ENCODE measurements around the gene LRRC74A. TPM values are rescaled to one million over a fixed set of nuclear protein-coding genes. Genes with fewer than 3 reads are reported as not detected.
A peak's percentile ranks its signal among the peaks of the same experiment; 100 is the strongest.
"Not testable (repeated sequence)": the region's sequence is repeated elsewhere in the genome, so short reads cannot be mapped to it uniquely, and the experiment has no call there.

LRRC74A gene
- polyA plus RNA-seq, 1 of the 3 experiments (the other 2 are of a cell fraction): not detected

- TF ChIP-seq, protein P1, sequence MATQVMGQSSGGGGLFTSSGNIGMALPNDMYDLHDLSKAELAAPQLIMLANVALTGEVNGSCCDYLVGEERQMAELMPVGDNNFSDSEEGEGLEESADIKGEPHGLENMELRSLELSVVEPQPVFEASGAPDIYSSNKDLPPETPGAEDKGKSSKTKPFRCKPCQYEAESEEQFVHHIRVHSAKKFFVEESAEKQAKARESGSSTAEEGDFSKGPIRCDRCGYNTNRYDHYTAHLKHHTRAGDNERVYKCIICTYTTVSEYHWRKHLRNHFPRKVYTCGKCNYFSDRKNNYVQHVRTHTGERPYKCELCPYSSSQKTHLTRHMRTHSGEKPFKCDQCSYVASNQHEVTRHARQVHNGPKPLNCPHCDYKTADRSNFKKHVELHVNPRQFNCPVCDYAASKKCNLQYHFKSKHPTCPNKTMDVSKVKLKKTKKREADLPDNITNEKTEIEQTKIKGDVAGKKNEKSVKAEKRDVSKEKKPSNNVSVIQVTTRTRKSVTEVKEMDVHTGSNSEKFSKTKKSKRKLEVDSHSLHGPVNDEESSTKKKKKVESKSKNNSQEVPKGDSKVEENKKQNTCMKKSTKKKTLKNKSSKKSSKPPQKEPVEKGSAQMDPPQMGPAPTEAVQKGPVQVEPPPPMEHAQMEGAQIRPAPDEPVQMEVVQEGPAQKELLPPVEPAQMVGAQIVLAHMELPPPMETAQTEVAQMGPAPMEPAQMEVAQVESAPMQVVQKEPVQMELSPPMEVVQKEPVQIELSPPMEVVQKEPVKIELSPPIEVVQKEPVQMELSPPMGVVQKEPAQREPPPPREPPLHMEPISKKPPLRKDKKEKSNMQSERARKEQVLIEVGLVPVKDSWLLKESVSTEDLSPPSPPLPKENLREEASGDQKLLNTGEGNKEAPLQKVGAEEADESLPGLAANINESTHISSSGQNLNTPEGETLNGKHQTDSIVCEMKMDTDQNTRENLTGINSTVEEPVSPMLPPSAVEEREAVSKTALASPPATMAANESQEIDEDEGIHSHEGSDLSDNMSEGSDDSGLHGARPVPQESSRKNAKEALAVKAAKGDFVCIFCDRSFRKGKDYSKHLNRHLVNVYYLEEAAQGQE (IDR thresholded peaks at IDR 0.05; ENCODE audit: low read depth, low read length): no peak
These were observed 65.2 kb downstream of the LRRC74A start (continued) for GRCh38 chr14:76891391-76891790.

DNA sequence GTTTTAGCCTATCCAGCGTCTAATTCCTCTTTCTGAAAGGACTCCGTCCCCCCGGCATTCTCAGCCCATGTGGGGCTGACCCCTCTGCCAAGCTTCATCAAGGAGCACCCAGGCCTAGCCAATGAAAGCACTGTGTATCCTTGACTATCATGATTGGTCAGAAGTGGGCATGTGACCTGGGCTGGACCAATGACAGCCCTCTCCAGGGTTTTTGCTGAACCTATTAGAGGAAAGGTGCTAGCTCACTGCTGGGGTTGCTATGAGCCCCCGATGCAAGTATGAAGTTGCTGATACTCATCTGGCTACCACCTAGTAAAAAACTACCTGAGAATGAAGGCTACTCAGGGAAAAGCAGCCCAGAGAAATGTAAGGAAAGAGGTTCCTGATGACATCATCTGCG, 68.1 kb downstream of the LRRC74A start:
- peaks cover 8% of the 10 kb centered on the region; the same call in 1 of the 2 replicates for H3K9me3 ChIP-seq
- H3K4me1 ChIP-seq (ENCODE audit: control insufficient read depth in 1 of 2, insufficient read depth in 2 of 2, low read depth in 1 of 2, low read length in 1 of 2): no peaks in the 10 kb centered on the region
- no peak overlapping the region for H3K9ac ChIP-seq
- H3K9me2 ChIP-seq: no peaks in the 10 kb centered on the region
- peak; percentile 35 for DNase-seq
- no peaks in the 10 kb centered on the region for H4K20me1 ChIP-seq (ENCODE audit: insufficient read depth)
- TF ChIP-seq, protein P2, sequence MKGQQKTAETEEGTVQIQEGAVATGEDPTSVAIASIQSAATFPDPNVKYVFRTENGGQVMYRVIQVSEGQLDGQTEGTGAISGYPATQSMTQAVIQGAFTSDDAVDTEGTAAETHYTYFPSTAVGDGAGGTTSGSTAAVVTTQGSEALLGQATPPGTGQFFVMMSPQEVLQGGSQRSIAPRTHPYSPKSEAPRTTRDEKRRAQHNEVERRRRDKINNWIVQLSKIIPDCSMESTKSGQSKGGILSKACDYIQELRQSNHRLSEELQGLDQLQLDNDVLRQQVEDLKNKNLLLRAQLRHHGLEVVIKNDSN (IDR thresholded peaks at IDR 0.05; ENCODE audit: borderline replicate concordance, low read depth): peak; percentile 74; the same call in 1 of the 2 replicates
- TF ChIP-seq RFX5 (IDR thresholded peaks at IDR 0.05; ENCODE audit: low read length) (peak; percentile 58; the same call in 1 of the 2 replicates), USF2 (IDR thresholded peaks at IDR 0.05; ENCODE audit: borderline replicate concordance, low read depth, low read length) (no peak)
- H3F3A ChIP-seq (replicated peaks; ENCODE audit: insufficient read depth): no peaks in the 10 kb centered on the region
- H3K27me3 ChIP-seq (ENCODE audit: insufficient read depth): no peaks in the 10 kb centered on the region
- H3K36me3 ChIP-seq (replicated peaks in 1 of 2; ENCODE audit: control insufficient read depth in 1 of 2, insufficient read depth in 2 of 2, low read length in 1 of 2): no peaks in the 10 kb centered on the region
- POLR2A ChIA-PET: no interaction called here
- no peak overlapping the region for H3K4me2 ChIP-seq
- CTCF ChIA-PET: interaction anchor here (1.2 to 1.4 kb wide), 5 partner anchors 14 to 176 kb away, joined by 3 to 6 read pairs (median 4); no protein-coding TSS in a partner anchor
- H3K27ac ChIP-seq (ENCODE audit: low read depth in 2 of 2, low read length in 1 of 2): no peak overlapping the region
- no peak overlapping the region for H3K4me3 ChIP-seq (ENCODE audit: low read depth in 2 of 2, low read length in 1 of 2)
- 88% methylated on average over 5 of the region's 5 CpGs for WGBS (ENCODE audit: low lambda C conversion rate)
- no peak overlapping the region for H2AFZ ChIP-seq (ENCODE audit: low read depth)
- H3K79me2 ChIP-seq (ENCODE audit: insufficient read depth): no peaks in the 10 kb centered on the region

GRCh38 chr14:76898006-76898405, 71.8 kb downstream of the LRRC74A start:
- CTCF ChIA-PET: interaction anchor here (0.8 to 2.9 kb wide), 2 partner anchors 15 to 173 kb away, joined by 3 to 23 read pairs; no protein-coding TSS in a partner anchor
- H4K20me1 ChIP-seq (ENCODE audit: insufficient read depth); H3K36me3 ChIP-seq (replicated peaks in 1 of 2; ENCODE audit: control insufficient read depth in 1 of 2, insufficient read depth in 2 of 2, low read length in 1 of 2); H3K4me3 ChIP-seq (ENCODE audit: low read depth in 2 of 2, low read length in 1 of 2); H3K9ac ChIP-seq; H3F3A ChIP-seq (replicated peaks; ENCODE audit: insufficient read depth); H3K27me3 ChIP-seq (ENCODE audit: insufficient read depth); H3K4me1 ChIP-seq (ENCODE audit: control insufficient read depth in 1 of 2, insufficient read depth in 2 of 2, low read depth in 1 of 2, low read length in 1 of 2); H3K9me3 ChIP-seq; H2AFZ ChIP-seq (ENCODE audit: low read depth); H3K4me2 ChIP-seq; H3K27ac ChIP-seq (ENCODE audit: low read depth in 2 of 2, low read length in 1 of 2); POLR2A ChIA-PET; DNase-seq; H3K79me2 ChIP-seq (ENCODE audit: insufficient read depth); H3K9me2 ChIP-seq: not testable (repeated sequence)
- WGBS (ENCODE audit: low lambda C conversion rate): 91% methylated on average over 16 of the region's 37 CpGs

All from SK-N-SH (cell line).